ENCODE data around the gene FKBP1A. TPM values are rescaled to one million over a fixed set of nuclear protein-coding genes. Genes with fewer than 3 reads are reported as not detected.

The FKBP1A gene
- total and polyA plus RNA-seq, 2 of the 4 experiments (the other 2 are of a cell fraction), result 120 to 528 TPM

DNA sequence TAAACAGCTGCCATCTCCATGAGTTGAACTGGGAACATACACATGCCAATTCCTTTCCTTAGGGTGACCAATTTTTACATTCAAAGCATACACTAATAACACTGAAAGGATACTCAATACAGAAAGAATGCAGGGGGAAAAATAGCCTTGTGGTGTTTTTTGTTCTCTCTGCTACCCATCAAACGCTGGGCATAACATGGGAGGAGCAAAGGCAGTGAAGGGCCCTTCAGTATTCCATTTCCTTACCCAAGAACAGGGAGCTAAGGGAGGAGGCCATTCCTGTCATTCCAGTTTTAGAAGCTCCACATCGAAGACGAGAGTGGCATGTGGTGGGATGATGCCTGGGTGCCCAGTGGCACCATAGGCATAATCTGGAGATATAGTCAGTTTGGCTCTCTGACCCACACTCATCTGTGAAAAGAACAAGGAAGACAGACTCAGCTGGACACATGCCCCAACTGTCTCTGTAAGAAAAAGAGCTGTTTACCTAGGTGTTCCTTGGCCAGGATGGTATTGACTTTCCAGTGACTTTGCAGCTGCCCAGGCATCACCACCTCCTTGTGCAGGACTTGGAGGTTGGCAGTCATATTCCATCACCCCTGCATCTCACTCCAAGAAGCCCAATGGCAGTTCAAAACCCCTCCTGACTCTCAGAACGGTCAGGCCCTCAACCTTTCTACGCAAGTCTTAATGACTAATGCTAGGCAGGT lies 20.9 kb downstream of the FKBP1A start:
- no TSS peak for BruUV-seq (replicated peaks)
- WGBS, 2 experiments (ENCODE audit: extremely low coverage in 2 of 2, insufficient read length in 1 of 2), result 100% methylated on average over 1 of the region's 5 CpGs; no CpG with 5 or more reads in 1 of the 2 experiments

More for the DNA sequence above, 20.9 kb downstream of the FKBP1A start:
- H4K8ac ChIP-seq (ENCODE audit: low read depth in 2 of 2, low read length in 2 of 2), result no peak overlapping the region
- no peak overlapping the region for H3K4me3 ChIP-seq (ENCODE audit: insufficient read depth, low read depth, low read length)
- peaks cover 68% of the 10 kb centered on the region for H4K20me1 ChIP-seq (ENCODE audit: insufficient read depth, low read length)
- POLR2A ChIA-PET (ENCODE audit: unreplicated experiment), result no interaction called here
- no peak overlapping the region for H2AFZ ChIP-seq (replicated peaks; ENCODE audit: low read length, poor library complexity)
- H2BK120ac ChIP-seq (ENCODE audit: low read depth, low read length), result no peak overlapping the region
- H3K56ac ChIP-seq (ENCODE audit: extremely low read depth, insufficient read depth, low read length), result no peak overlapping the region
- no peak overlapping the region for H4K91ac ChIP-seq (ENCODE audit: insufficient read depth, low read depth, low read length)
- no peak overlapping the region for H3K4me2 ChIP-seq (ENCODE audit: low read depth, low read length)
- in situ Hi-C loops (cut with MboI; ENCODE audit: low sequenced_read_pairs), result no loop called here
- peaks cover 50% of the 10 kb centered on the region for H3K9me1 ChIP-seq (ENCODE audit: insufficient read depth, low read length)
- no peak for TF ChIP-seq CEBPB (IDR thresholded peaks at IDR 0.05; ENCODE audit: low read depth, low read length)
- CTCF ChIA-PET, result interaction anchor here (0.9 to 1.0 kb wide), 2 partner anchors 28 to 141 kb away, joined by 3 read pairs; no protein-coding TSS in a partner anchor
- H3K79me1 ChIP-seq (ENCODE audit: low read depth in 1 of 2, low read length in 2 of 2), result peaks cover 39 to 94% of the 10 kb centered on the region in 2 experiments
- H3K23ac ChIP-seq (ENCODE audit: low read depth, low read length), result no peak overlapping the region
- no peak overlapping the region for H3K9ac ChIP-seq (ENCODE audit: low read depth, low read length)
- no peak overlapping the region for H3K4ac ChIP-seq (ENCODE audit: low read depth, low read length)
- no peak overlapping the region for H2AK9ac ChIP-seq (replicated peaks; ENCODE audit: low read depth, low read length, poor library complexity)
- no peak for ATAC-seq (ENCODE audit: low read depth)
- H3K9me3 ChIP-seq (ENCODE audit: control insufficient read depth, insufficient read depth, low read length), result no peaks in the 10 kb centered on the region
- no peak overlapping the region for H2BK15ac ChIP-seq (ENCODE audit: low read depth, low read length)
- H3K27me3 ChIP-seq (ENCODE audit: control insufficient read depth, insufficient read depth, low read length), result no peaks in the 10 kb centered on the region
- no peak overlapping the region for H2BK20ac ChIP-seq (ENCODE audit: low read depth, low read length)
- DNase-seq, result no peak
- intact Hi-C loops (cut with micrococcal nuclease), result loop anchor here (5.0 kb wide), 1 partner anchor 65 kb away; no protein-coding TSS in a partner anchor
- H2AK5ac ChIP-seq (ENCODE audit: low read depth, low read length), result no peak overlapping the region
- H2BK5ac ChIP-seq (ENCODE audit: low read depth, low read length, poor library complexity, severe bottlenecking), result no peak overlapping the region
- no peak overlapping the region for H3K14ac ChIP-seq (replicated peaks; ENCODE audit: low read depth, low read length)
- H3K4me1 ChIP-seq (ENCODE audit: control insufficient read depth, insufficient read depth, low read length), result peaks cover 28% of the 10 kb centered on the region
- dilution Hi-C loops (cut with HindIII; ENCODE audit: low sequenced_read_pairs, unreplicated experiment), result no loop called here
- H4K5ac ChIP-seq (ENCODE audit: low read depth, low read length), result no peak overlapping the region
- H3K27ac ChIP-seq (ENCODE audit: insufficient read depth, low read length), result no peak overlapping the region
- no peak overlapping the region for H3K18ac ChIP-seq (ENCODE audit: low read depth, low read length)
- H3K36me3 ChIP-seq (ENCODE audit: control insufficient read depth, insufficient read depth, low read length), result peaks cover 24% of the 10 kb centered on the region
